ENCODE measurements around the gene SKA2.
"Not testable (repeated sequence)": the region's sequence is repeated elsewhere in the genome, so short reads cannot be mapped to it uniquely, and the experiment has no call there.

Gene SKA2

GRCh38 chr17:59152925-59153324, 2.1 kb downstream of the SKA2 start:
- in situ Hi-C loops (cut with HindIII; ENCODE audit: low sequenced_read_pairs) = no loop called here

- in situ Hi-C loops (cut with HindIII; ENCODE audit: low sequenced_read_pairs) = no loop called here
Observed at GRCh38 chr17:59151591-59151990, 3.4 kb downstream of the SKA2 start.

DNA sequence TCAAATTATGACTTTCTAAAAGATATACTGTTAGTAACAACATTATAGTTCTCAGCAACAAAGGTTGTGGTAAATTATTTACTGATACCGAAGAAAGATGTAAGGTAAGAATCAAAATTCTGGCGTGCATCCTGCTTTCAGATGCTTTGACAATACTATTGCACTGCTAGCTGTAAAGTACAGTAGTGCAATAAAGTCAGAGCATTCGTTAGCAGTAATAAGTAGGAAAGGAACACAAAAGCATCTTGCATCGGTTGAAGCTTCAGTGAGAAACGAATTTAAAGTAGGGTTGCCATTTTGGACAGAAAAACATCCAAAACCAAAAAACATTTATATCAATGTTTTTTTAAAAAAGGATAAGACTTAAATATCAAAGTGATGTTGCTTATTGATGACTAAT, 4.0 kb downstream of the SKA2 start:
- in situ Hi-C loops (cut with HindIII; ENCODE audit: low sequenced_read_pairs) = no loop called here

DNA sequence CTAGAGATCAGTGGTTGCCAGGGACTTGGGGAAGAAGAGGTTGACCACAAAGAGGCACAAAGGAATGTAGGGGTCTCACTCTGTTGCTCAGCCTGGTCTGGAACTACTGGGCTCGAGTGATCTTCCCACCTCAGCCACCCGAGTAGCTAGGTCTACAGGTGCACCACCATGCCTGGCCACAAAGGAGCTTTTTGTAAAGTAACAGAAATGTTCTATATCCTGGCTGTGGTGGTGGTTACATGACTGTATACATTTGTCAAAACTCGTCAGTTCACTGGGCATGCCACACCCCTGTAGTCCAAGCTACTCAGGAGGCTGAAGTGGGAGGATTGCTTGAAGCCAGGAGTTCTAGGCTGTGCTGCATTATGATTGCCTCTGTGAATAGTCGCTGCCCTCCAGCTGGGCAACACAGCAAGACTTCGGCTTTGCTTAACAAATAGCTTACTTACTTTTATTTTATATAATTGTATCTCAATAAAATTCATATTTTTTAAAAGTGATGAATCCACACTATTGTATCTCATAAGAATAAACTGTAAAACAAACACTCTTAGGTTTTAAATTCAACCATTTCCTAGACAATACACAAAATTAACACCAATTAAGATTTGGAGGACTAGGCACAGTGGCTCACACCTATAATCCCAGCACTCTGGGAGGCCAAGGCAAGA, 5.0 kb downstream of the SKA2 start:
- in situ Hi-C loops (cut with HindIII; ENCODE audit: low sequenced_read_pairs) = no loop called here

DNA sequence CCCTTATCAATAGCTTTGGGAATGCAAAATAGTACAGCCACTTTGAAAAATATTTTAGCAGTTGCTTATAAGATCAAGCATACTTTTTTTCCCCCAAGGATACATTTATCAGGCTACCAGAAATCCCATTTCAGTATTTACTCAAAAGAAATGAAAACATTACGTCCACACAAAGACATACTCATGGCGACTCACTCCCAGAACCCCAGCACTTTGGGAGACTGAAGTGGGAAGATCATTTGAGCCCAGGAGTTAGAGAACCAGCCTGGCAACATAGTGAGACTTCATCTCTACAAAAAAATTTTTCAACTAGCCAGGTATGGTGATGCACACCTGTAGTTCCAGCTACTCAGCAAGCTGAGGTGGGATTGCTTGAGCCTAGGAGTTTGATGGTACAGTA, 5.9 kb downstream of the SKA2 start:
- in situ Hi-C loops (cut with HindIII; ENCODE audit: low sequenced_read_pairs) = no loop called here

DNA sequence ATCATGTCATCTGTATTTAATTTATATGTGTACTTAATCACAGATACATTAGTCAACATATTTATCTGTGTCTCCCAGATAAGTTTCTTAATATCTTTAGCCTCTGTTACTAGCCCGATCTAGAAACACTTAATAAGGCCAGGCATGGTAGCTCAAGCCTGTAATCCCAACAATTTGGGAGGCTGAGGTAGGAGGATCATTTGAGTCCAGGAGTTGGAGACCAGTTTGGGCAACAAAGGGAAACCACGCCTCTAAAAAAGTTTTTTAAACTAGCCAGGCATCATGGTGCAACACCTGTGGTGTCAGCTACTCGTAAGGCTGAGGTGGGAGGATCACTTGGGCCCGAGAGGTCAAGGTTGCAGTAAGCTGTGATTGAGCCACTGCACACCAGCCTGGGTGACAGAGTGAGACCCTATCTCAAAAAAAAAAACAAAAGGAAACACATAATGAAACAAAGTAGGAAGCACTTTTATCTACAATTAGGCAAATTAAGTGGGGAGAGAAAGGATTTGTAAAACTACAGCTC, 9.4 kb downstream of the SKA2 start:
- in situ Hi-C loops (cut with HindIII; ENCODE audit: low sequenced_read_pairs) = no loop called here

DNA sequence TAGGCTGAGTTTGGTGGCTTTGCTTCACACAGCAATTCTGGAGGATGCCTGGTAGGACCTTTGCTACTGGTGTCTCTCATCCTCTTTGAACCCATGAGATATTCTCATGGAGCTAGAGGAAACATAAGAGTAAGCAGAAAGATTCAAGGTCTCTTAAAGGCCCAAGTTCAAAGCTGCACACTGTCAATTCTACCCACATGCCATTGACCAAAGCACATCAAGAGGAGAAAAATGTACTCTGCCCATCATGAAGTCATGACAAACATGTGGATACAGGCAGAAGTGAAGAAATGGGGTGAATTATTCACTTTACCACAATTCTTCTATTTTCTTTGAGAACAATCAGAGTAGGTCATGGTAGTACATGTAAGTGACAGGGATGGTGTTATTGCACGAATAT, 13.1 kb downstream of the SKA2 start:
- in situ Hi-C loops (cut with HindIII; ENCODE audit: low sequenced_read_pairs) = no loop called here

DNA sequence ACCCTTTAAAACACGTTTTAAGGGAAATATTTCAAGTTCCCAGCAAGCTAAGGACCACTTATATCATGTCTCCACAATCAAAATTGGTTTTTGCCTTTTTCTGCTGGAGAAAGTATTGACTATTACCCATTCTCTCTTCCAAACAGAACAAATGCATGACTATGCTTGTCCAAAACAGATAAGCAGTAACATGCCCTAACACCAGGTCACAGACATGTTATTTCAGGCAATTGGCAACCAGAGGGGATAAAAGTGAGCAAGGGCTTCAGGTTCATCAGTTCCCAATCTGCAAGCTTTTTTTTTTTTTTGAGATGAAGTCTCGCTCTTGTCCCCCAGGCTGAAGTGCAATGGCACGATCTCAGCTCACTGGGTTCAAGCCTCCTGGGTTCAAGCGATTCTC, 15.0 kb downstream of the SKA2 start:
- in situ Hi-C loops (cut with HindIII; ENCODE audit: low sequenced_read_pairs) = no loop called here

DNA sequence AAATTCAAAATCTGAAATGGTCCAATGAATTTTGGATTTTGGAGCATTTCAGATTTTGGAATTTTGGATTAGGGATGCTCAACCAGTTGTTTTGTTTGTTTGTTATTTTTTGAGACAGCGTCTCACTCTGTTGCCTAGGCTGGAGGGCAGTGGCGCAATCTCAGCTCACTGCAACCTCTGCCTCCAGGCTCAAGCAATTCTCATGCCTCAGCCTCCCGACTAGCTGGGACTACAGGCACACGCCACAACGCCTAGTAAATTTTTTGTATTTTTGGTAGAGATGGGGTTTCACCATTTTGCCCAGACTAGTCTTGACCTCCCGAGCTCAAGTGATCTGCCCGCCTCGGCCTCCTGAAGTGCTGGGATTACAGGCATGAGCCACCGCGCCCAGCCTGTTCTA, 16.6 kb downstream of the SKA2 start:
- in situ Hi-C loops (cut with HindIII; ENCODE audit: low sequenced_read_pairs) = not testable (repeated sequence)

GRCh38 chr17:59131131-59131530, 23.9 kb downstream of the SKA2 start:
- in situ Hi-C loops (cut with HindIII; ENCODE audit: low sequenced_read_pairs) = loop anchor here (5.0 kb wide), 1 partner anchor 61 kb away; no protein-coding TSS in a partner anchor

DNA sequence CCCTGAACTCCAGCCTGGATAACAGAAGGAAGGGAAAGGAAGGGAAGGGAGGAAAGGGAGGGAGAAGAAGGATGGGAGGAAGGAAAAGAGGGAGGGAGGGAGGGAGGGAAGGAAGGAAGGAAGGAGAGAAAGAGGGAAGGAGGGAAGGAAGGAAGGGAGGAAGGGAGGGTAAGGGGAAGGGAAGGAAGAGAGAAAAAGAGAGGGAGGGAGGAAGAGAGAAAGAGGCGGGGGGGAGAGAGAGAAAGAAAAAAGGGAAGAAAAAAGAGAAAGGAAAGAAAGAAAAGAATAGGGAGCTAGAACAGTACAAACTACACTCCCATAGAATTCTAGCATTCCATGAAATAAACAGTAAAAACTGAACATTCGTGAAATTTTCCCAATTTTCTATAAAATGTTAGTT, 25.2 kb downstream of the SKA2 start:
- in situ Hi-C loops (cut with HindIII; ENCODE audit: low sequenced_read_pairs) = loop anchor here (5.0 kb wide), 1 partner anchor 62 kb away; no protein-coding TSS in a partner anchor

- in situ Hi-C loops (cut with HindIII; ENCODE audit: low sequenced_read_pairs) = no loop called here
Observed at GRCh38 chr17:59126809-59127417, 28.1 kb downstream of the SKA2 start.

DNA sequence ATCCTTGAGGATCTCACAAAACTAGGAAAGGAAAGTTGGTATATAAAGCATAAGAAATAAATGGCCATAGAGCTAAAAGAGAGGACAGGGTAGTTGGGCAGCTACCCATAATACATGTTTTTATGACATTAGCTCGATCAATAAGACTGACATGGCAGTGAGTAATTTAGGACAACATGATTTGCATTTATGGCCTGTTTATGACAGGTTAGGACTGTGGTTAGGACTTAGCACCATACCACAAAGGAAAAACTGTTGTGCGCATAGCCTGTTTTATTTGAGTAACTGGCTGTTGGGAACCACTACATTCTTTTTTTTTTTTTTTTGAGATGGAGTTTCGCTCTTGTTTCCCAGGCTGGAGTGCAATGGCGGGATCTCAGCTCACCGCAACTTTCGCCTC, 30.3 kb downstream of the SKA2 start:
- in situ Hi-C loops (cut with HindIII; ENCODE audit: low sequenced_read_pairs) = no loop called here

- in situ Hi-C loops (cut with HindIII; ENCODE audit: low sequenced_read_pairs) = no loop called here
Observed at GRCh38 chr17:59121901-59122480, 33.0 kb downstream of the SKA2 start.

- in situ Hi-C loops (cut with HindIII; ENCODE audit: low sequenced_read_pairs) = no loop called here
Observed at GRCh38 chr17:59115474-59115873, 39.5 kb downstream of the SKA2 start.

DNA sequence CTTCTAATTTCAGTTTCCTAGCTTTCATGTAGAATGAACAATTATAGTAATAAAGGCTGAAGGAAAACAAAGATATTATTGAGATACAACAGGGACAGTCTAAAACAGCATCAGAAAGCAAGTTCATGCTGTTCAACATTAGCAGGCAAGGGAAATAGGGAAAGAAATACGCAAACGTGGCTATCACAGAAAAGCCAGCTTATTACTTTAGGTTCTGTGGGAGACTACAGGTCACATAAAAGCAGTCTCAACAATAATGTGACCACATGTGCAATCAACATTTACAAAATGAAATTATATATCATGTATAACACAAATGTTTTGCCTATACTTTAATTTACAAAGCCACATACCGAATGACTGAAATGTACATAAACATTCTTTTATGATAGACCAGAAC, 43.4 kb downstream of the SKA2 start:
- in situ Hi-C loops (cut with HindIII; ENCODE audit: low sequenced_read_pairs) = no loop called here

- in situ Hi-C loops (cut with HindIII; ENCODE audit: low sequenced_read_pairs) = no loop called here
Observed at GRCh38 chr17:59110973-59111372, 44.0 kb downstream of the SKA2 start.

DNA sequence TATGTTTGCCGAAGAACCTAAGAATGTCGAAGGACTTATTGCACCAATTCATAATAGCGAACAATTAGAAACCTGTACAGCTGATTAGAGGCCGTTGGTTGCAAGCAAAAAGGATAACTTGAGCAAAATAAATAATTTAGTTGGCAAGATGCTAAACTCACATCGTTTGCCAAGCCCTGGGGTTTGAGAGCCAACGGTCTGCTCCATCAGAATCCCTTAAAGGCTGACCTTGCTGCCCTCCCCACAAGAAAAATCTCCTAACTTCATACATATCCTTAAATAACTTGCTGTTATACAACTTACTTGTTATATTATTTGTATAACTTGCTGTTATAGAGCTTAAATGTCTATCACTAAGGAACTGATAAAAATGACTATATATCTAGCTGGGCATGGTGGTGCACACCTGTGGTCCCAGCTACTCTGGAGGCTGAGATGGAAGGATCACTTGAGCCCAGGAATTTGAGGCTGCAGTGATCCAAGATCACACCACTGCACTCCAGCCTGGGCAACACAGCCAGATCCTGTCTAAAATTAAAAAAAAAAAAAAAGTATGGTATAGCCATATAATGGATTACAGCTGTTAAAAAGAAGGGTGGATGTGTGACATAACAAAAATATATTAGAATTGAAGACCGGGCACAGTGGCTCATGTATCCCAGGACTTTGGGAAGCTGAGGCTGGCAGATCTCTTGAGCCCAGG, 46.4 kb downstream of the SKA2 start:
- in situ Hi-C loops (cut with HindIII; ENCODE audit: low sequenced_read_pairs) = no loop called here

GRCh38 chr17:59107306-59107670, 47.7 kb downstream of the SKA2 start:
- in situ Hi-C loops (cut with HindIII; ENCODE audit: low sequenced_read_pairs) = no loop called here

DNA sequence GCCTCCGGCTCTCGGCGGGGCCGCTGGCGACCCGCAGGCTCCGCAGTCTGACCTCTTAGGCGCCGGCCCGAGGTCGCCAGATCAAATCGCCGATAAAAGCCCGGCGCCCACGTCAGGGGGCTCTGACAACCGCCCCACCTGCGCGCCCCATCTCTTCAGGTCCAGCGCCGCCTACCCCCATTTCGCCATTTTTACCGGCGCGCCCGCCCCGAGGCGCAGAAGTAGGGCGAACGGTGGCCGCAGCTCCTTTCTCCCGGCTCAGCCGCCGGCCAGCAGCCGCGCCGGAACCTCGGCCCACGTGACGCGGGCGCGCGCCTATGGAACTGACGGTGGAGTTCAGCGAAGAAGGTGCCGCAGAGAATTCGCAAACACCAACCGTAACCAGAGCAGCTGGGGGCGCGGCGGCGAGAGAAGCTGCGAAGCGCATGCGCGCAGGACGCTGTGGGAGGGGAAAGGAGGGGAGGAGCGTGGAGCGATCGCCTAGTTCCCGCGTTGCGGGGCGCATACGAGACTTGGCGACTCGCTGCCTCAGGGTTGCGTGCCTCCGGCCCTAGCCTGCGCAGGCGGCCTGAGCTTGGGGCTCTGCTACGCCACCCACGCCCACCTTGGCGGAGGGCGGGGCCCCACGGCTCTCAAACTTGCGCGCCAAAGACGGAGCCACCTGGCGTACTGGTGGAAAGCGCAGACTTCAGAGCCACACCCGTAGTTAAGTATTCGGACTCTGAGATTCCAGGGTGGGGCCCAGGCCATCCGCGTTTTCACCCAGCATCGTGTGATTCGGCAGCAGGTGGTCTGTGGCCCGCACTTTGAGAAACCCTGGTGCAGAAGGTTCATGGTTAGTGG, 48.3 kb downstream of the SKA2 start, which contains the start of gene TRIM37:
Gene TRIM37 (minus strand): TSS at position 418 of the 843 bp plus-strand sequence. CDS start 419 bp downstream, outside the sequence.
- in situ Hi-C loops (cut with HindIII; ENCODE audit: low sequenced_read_pairs) = no loop called here
